HG03159 (cell line): Measurements from ENCODE around the gene C11orf87.
A peak's percentile ranks its signal among the peaks of the same experiment; 100 is the strongest.

Experiments
- ATAC-seq: cut with Tn5 transposase; IDR thresholded peaks from one replicate; pipeline ENCODE4 v1.9.1; 2021; ENCODE audit warnings: mild to moderate bottlenecking, moderate library complexity; ENCODE audit not compliant: unreplicated experiment

Gene C11orf87

DNA sequence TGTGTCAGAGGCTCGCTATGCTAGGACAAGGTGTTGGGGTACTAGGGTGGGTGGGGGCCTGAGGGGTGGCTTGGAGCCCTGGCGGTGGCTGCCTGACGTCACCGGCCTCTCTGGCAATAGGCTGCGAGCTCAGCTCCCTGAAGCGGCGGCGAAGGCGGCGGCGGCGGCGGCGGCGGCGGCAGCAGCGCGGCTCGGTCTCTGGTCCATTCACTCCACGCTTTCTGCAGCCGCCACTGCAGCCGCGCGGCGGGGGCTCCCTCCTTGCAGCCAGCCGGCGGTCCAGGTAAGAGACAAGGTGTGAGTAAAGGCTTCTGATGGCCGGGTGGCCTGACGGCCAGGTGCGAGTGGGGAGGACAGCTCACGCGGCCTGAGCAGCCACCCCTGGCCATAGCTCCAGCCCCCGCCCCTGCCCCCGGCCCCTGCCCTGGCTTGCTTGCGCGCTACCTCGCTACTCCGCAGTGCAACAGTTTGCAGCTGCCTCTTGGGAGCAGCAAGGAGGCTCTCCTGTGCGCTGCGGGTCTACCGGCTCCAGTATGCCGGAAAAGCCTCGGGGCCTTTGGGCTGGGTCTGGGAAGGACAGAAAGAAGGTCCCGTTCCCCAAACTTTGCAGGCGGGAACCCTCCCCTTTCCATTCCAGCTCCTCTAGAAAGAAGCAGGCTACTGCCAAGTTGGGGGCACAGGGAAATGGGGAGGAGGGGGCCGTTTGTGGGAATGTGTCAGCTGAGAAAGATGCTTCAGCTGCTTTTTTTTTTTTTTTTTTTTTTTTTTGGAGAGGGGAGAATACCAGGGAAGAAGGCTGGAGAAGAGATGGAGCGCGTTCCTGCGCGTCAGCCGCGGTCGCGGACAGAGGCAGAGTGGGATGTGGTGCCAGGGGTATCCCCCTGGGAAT lies at the start of gene C11orf87:
C11orf87 (plus strand) TSS at position 210 of the 889 bp plus-strand sequence. CDS start 1,444 bp downstream, outside the sequence.
- ATAC-seq, result no peak

DNA sequence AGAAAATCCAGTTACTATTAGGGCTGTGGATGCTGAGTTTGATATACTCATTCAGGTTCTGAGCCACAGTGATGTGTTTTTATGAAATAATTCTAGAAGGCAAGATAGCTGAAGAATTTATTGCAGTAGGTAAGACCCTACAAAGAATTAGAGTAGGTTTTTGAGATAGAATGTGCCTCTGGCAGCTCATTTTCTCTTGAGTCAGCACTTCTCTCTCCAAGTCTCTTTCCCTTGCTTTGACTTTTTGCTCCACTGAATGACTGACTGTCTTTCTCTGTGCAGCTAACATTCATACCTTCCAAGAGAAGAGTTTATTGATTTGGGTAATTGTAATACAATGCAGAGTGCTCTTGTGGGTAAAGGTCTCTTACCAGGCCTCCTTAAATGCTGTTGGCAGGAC lies 48.0 kb upstream of the C11orf87 start:
- no peak for ATAC-seq

DNA sequence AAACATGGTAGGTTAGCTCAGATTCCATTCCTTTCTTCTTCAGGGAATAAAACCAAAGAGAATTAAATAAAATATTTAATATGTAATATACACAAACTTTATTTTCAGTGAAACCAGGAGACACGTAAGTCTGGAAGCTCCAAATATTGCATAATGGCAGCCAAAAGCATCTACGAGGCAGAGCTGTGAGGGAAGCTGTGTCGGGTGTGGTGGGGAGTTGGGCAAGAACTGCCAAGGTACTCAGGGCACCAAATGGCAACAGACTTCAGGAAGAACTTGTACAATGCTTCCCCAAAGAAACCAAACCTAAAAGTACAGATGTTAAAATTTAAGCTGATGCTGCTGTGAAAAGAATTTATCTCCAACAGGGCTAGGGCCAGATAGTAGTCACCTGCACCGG lies 47.5 kb upstream of the C11orf87 start:
- no peak for ATAC-seq

GRCh38 chr11:109377039-109377742 lies 44.8 kb upstream of the C11orf87 start:
- ATAC-seq, result no peak

DNA sequence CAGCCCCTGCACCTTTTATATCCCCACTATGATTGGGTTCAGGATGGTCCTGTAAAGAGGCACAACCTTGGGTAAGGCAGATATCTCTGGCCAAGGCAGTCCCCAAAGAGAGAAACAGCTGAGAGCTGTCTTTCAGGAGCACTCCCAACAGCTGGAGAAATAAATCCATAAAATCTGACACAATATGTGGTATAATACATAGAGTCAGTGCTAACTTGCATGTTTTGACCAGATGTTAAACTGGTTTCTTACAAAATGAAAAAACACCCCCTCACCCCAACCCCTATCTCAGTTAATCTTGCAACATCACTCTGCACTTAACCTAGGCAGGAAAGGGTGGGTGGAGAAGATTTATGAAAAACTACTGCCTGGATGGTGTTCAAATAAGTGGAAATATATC lies 44.0 kb upstream of the C11orf87 start:
- no peak for ATAC-seq

DNA sequence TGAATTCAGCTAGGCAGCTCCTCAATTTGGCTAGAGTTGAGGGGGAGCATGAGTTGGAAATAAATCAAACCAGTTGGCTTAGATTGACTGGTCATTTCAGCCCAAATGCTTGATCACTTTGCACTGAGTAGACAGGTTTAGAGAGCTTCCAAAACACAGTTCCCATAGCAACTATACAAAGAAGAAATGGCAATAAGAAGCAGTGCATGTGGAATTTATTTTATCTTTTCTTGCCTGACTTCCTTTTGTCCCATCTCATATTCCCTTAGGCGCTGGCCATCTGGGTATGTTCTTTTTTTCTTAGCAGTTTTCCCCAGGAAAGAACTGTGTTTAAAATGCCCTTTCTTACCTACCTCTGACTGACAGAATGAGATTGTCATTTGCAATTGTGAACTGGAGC lies 38.7 kb upstream of the C11orf87 start:
- no peak for ATAC-seq

DNA sequence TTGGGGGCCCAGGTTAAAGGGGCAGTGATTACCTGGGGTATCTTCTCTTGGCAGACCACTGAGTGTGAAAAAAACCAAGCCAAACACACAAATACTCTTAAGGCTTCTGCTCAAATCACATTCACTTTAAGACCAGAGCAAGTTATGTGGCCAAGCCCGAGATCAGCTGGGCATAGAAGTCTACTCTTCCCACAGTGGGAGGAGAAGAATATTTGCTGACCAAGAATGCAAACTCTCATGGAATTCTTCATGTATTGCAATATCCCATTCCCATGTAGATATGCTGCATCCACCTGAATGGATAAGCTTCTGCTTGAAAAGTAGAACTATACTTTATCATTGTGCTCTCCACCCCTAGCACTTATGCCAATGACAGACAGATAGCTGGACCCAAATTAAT lies 37.1 kb upstream of the C11orf87 start:
- ATAC-seq, result no peak

GRCh38 chr11:109388982-109389381 lies 33.0 kb upstream of the C11orf87 start:
- no peak for ATAC-seq

- no peak for ATAC-seq
Observed at GRCh38 chr11:109390752-109391151, 31.2 kb upstream of the C11orf87 start.

DNA sequence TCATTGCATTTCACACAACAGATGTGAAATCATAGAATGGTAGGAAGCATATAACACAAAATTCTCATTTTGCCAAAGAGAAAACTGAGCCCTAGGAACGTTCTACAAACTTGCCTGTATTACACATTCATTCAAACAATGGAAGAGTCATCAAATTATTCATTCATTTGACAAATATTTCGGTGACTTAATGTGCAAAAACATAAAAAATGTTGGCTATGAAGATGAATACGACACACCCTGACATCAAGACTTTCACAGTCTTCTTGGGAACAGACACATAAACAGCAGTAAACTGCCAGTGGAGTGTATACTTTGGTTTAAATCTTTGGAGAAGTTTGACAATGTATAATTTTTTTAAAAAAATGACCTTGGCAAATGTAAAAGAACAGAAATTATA lies 20.4 kb upstream of the C11orf87 start:
- ATAC-seq, result no peak

GRCh38 chr11:109405671-109406070 lies 16.3 kb upstream of the C11orf87 start:
- ATAC-seq, result no peak

DNA sequence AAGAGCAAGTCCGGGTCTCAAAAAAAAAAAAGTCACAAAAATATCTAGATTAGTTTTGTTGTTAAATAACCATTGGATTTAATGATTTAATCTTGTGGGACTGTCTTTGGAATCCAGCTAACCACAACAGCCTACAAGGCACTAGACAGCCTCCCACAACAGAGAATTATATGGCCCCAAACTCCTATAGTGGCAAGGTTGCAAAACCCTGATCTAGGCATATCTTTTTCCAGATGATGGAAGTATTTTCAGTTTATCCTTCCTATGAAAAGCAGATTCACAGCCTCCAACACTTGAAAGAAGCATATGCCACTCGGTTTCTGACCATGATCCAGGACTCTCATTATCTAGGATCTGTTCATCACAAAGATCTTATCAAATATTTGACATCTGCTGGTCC lies 5.4 kb upstream of the C11orf87 start:
- ATAC-seq, result no peak

DNA sequence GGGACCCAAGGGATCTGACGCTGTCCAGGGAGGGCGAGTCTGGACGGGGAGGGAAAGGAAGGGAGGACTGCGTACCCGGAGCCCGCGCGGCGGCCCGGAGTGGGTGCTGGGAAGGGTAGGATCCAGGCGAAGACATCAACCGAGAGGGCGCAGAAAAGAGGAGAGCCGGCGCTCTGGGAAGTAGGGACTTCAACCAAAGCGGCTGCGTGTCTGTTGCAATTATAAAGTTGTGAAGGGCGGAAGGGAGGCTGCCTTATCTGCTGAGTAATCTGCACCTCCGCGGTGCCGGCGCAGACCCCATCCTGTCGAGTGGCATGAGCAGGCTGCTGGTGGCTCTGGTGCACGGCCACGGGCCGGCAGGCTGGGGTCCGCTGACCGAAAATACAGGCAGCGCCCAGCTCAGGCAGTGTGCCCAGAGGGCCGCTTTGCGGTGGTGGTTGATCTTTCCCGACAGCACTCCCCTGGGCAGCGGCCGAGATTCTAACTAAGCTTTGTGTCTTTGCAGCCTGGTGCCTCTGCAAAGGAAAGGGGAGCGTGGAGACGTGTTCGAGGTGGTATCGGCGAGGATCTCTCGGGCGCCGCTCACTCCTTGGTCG lies 978 bp downstream of the C11orf87 start:
- ATAC-seq, result no peak

DNA sequence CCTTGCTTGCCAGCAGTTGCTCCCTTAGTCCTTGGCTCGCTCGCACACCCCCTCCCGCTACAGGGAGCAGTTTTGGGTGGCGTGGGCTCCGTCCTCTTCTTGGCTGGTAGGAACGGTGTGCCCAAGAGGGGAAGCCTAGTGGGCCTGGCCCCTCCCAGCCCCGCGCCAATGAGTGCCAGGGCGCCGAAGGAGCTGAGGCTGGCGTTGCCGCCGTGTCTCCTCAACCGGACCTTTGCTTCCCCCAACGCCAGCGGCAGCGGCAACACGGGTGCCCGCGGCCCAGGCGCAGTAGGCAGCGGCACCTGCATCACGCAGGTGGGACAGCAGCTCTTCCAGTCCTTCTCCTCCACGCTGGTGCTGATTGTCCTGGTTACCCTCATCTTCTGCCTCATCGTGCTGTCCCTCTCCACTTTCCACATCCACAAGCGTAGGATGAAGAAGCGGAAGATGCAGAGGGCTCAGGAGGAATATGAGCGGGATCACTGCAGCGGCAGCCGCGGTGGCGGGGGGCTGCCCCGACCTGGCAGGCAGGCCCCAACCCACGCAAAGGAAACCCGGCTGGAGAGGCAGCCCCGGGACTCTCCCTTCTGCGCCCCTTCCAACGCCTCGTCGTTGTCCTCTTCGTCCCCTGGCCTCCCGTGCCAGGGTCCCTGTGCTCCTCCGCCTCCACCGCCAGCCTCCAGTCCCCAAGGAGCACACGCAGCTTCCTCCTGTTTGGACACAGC lies 1.6 kb downstream of the C11orf87 start:
- no peak for ATAC-seq

DNA sequence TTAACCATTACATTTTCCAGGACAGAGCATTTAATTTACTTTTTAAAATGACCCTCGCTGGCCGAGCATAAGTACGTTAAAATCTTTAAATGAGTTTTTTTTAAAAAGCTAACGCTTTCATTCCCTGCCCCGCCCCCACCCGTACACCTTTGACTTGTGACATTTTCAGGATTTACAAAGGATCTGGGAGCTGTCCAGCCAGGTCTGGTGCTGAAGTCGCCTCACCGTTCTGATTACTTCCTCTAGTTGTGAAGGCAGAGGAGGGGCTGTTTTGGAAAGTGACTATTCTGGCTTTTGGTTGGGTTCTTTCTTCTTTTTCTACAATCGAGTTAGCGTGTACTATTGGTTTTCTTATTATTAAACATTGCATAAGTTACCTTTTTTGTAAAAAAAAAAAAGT lies 2.9 kb downstream of the C11orf87 start:
- ATAC-seq, result no peak

GRCh38 chr11:109425554-109425953 lies 3.6 kb downstream of the C11orf87 start:
- ATAC-seq, result no peak

- peak; percentile 74 for ATAC-seq
Observed at GRCh38 chr11:109426442-109427240, 4.7 kb downstream of the C11orf87 start.

DNA sequence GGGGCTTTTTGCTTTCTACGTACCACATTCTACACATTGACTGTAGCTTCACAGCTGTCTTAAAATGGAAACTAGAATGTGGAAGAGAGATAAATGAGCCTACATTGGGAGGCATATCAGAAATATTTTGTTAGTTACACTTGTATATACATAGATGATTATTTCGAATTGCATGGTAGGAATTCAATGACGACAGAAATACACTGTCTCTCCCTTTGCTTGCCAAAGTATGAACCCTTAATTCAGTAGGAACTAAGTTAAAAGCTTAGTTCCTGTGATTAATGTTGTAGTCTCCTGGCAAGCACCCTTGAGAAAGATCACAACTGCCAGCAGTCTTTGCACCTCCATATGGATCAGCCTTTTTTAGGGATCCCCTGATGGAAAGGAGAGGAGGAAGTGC lies 10.1 kb downstream of the C11orf87 start:
- no peak for ATAC-seq

DNA sequence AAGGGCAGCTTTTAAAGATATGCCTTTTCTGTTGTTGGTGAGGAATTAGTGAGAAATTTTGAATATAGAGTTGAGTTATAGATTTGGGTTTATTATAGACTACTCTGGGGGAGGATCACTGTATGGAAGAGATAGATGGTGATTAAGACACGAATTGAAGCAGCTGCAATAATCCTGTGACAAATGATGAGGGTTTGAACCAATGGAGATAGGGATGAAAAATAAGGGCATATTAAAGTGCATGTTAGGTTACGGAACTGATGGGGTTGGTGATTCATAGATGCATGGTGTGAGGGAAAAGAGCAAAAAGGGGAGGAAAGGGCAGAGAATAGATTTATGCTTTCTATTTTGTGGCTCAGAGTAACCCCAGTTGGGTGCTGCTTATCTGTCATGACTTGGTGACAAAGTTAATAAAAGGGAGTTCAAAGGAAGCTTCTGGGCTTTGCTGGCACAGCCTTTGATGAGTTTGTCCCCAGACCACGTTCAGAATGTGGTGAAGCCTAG lies 11.8 kb downstream of the C11orf87 start:
- no peak for ATAC-seq

- no peak for ATAC-seq
Observed at GRCh38 chr11:109435121-109435742, 13.2 kb downstream of the C11orf87 start.
